Astrocyte of the cerebellum (primary cell): ENCODE results near the gene PAEP.

Experiments used
- DNase-seq: peaks from one replicate; pipeline ENCODE4 v3.0.0-alpha.2; 2011; ENCODE audit warnings: low read depth
- H3K4me3 ChIP-seq: 2 replicates; pipeline ENCODE4 v1.5.1; 2011; ENCODE audit warnings: mild to moderate bottlenecking, low read depth, low read length, moderate library complexity
- in situ Hi-C: cut with HindIII; loops from 2 replicates; pipeline ENCODE4 v1.10.0; 2017; ENCODE audit warnings: low sequenced_read_pairs
- TF ChIP-seq, protein P1 (sequence below): IDR thresholded peaks from 2 replicates; pipeline ENCODE4 v1.5.1; 2012; ENCODE audit warnings: low read length, low read depth, moderate library complexity, mild to moderate bottlenecking; ENCODE audit errors: missing control alignments

The PAEP gene

GRCh38 chr9:135550344-135550918, 11.1 kb upstream of the PAEP start:
- TF ChIP-seq, protein P1, sequence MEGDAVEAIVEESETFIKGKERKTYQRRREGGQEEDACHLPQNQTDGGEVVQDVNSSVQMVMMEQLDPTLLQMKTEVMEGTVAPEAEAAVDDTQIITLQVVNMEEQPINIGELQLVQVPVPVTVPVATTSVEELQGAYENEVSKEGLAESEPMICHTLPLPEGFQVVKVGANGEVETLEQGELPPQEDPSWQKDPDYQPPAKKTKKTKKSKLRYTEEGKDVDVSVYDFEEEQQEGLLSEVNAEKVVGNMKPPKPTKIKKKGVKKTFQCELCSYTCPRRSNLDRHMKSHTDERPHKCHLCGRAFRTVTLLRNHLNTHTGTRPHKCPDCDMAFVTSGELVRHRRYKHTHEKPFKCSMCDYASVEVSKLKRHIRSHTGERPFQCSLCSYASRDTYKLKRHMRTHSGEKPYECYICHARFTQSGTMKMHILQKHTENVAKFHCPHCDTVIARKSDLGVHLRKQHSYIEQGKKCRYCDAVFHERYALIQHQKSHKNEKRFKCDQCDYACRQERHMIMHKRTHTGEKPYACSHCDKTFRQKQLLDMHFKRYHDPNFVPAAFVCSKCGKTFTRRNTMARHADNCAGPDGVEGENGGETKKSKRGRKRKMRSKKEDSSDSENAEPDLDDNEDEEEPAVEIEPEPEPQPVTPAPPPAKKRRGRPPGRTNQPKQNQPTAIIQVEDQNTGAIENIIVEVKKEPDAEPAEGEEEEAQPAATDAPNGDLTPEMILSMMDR: no peak
- H3K4me3 ChIP-seq: no peak overlapping the region
- DNase-seq: no peak
- in situ Hi-C loops: no loop called here

DNA sequence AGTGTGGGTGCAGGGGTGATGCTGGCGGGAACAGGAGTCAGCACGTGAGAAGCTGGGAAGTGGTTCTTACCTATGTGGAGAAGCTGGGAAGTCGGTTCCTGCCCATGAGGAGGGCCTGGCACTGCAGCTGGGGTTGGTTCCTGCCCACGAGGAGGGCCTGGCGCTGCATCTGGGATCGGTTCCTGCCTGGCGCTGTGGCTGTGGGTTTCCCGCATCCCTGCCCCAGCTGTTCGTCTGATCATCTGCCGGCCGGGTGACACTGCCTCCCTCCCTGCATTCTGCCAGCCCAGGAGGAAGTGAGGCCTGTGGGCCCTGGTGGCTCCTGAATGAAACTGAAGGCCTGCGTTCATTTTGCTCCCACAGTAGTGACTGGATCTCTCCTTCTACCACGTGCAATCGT, 10.5 kb upstream of the PAEP start:
- no peak overlapping the region for H3K4me3 ChIP-seq
- in situ Hi-C loops: no loop called here
- TF ChIP-seq, protein P1: no peak
- no peak for DNase-seq

GRCh38 chr9:135551456-135551855, 10.1 kb upstream of the PAEP start:
- TF ChIP-seq, protein P1: no peak
- no peak overlapping the region for H3K4me3 ChIP-seq
- DNase-seq: no peak
- in situ Hi-C loops: no loop called here

DNA sequence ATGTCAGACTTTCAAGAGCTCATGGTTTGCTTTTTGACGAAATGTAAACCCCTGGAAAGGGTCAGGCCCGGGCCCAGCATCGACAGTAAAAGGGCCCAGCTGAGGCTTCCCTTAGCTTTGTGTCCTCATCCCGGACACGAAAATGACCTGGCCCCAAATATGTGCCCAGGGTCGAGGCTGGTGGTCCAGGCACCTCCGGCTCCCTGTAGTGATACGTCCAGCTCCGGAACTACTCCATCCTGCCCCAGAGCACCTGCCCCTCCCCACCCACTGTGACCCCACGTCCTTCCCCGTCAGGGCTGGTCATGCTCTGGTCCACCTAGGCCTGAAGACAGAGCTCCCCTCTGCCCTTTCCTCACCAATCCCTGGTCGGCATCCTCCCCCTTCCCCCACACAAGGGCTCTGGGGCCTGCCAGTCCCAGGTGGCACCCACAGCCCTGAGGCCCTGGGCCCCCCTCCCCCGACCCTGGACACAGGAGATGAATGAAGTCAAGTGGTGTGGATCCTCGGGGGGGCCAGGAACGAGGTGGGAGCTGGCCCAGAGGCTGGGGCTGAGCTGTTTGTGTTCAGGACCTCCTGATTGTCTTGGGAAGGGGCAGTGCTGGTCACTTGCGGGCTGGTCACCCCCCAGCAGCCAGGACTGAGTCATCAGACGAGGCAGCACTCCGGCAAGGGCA, 9.4 kb upstream of the PAEP start:
- TF ChIP-seq, protein P1: no peak
- H3K4me3 ChIP-seq: no peak overlapping the region
- in situ Hi-C loops: no loop called here
- DNase-seq: no peak

DNA sequence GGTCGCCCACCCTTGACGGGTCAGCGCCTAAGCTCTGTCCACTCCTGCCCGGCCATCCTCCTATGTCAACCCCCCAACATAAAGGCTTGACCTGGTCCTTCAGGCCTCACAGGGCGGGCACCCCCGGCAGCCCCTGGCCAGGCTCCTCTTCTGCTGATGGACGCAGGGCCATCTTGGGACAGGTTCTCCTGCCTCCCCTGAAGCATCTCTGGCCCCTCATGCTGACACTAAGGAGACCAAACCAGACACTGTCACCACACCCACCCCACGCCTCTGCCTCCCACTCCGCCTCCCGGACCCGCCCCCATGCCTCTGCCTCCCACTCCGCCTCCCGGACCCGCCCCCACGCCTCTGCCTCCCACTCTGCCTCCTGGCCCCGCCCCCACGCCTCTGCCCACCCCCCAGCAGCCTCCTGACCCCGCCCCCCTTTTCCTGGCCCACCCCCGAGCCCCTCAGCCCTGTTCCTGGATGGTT, 8.8 kb upstream of the PAEP start:
- H3K4me3 ChIP-seq: no peak overlapping the region
- in situ Hi-C loops: no loop called here
- TF ChIP-seq, protein P1: no peak
- DNase-seq: no peak

DNA sequence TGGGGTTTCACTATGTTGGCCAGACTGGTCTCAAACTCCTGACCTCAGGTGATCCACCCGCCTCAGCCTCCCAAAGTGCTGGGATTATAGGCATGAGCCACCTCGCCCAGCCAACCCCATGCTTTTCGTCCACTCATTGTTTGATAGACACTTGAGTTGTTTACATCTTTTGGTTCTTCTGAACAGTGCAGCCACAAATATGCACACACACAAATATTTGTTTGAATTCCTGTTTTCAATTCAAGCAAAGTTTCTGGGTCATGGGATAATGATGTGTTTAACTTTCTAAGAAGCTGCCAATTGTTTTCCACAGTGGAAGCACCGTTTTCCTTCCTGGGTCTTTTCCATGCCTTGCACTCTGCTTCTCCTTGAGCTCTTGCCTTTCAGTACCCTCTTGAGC, 6.8 kb upstream of the PAEP start:
- TF ChIP-seq, protein P1: no peak
- no peak for DNase-seq
- no peak overlapping the region for H3K4me3 ChIP-seq
- in situ Hi-C loops: no loop called here
